IMR-90 (cell line): Measurements from ENCODE around the gene ARHGEF17. TPM values are rescaled to one million over a fixed set of nuclear protein-coding genes. Genes with fewer than 3 reads are reported as not detected.

ENCODE experiments used
- ATAC-seq: fragments of 200-7000 bp; cut with Tn5 transposase; 2 replicates; pipeline ENCODE4 v1.9.1; 2020; ENCODE audit warnings: low read depth, mild to moderate bottlenecking, moderate library complexity
- BruUV-seq: library from RNA; stranded (reverse); fragments of 400-500 nt; replicated peaks from 2 replicates; lab custom pipeline; 2021; lab: Mats Ljungman, UMichigan
- CTCF ChIA-PET: fragments of 300-600 bp; formaldehyde crosslinking; extraction: SDS; loops from one replicate; lab custom pipeline; 2021; ENCODE audit warnings: antibody characterized with exemption; lab: Yijun Ruan, JAX
- POLR2A ChIA-PET: fragments of 300-600 bp; sonication (Branson Sonifier 250); formaldehyde crosslinking; loops from one replicate; lab custom pipeline; 2022; ENCODE audit warnings: antibody characterized with exemption; ENCODE audit not compliant: unreplicated experiment; lab: Charles Lee
- DNase-seq: peaks from one replicate; pipeline ENCODE4 v3.0.0; 2013
- H2AFZ ChIP-seq: replicated peaks from 2 replicates; pipeline ENCODE3; 2013; ENCODE audit warnings: low read length, mild to moderate bottlenecking; ENCODE audit not compliant: poor library complexity
- H2AK5ac ChIP-seq: 2 replicates; pipeline ENCODE4 v1.6.1; 2013; ENCODE audit warnings: low read depth, low read length, inconsistent platforms
- H2AK9ac ChIP-seq: replicated peaks from 2 replicates; pipeline ENCODE3; 2013; ENCODE audit warnings: mild to moderate bottlenecking, low read depth, low read length, moderate library complexity; ENCODE audit not compliant: poor library complexity
- H2BK120ac ChIP-seq: 2 replicates; pipeline ENCODE4 v1.6.1; 2013; ENCODE audit warnings: low read depth, low read length, inconsistent platforms
- H2BK15ac ChIP-seq: 3 replicates; pipeline ENCODE4 v1.6.1; 2013; ENCODE audit warnings: low read depth, low read length, inconsistent platforms
- H2BK20ac ChIP-seq: 2 replicates; pipeline ENCODE4 v1.6.1; 2013; ENCODE audit warnings: low read depth, mild to moderate bottlenecking, inconsistent platforms, low read length, moderate library complexity
- H2BK5ac ChIP-seq: 2 replicates; pipeline ENCODE4 v1.6.1; 2013; ENCODE audit warnings: mild to moderate bottlenecking, low read depth, low read length, inconsistent platforms; ENCODE audit not compliant: poor library complexity, severe bottlenecking
- H3K14ac ChIP-seq: replicated peaks from 2 replicates; pipeline ENCODE4 v1.6.1; 2013; ENCODE audit warnings: low read depth, low read length, inconsistent platforms
- H3K18ac ChIP-seq: 2 replicates; pipeline ENCODE4 v1.6.1; 2013; ENCODE audit warnings: low read depth, low read length, control low read depth
- H3K23ac ChIP-seq: 2 replicates; pipeline ENCODE4 v1.6.1; 2013; ENCODE audit warnings: low read depth, low read length, inconsistent platforms
- H3K27ac ChIP-seq: 2 replicates; pipeline ENCODE4 v1.5.1; 2013; ENCODE audit warnings: mild to moderate bottlenecking, control low read depth, low read length; ENCODE audit not compliant: insufficient read depth
- H3K27me3 ChIP-seq: 2 replicates; pipeline ENCODE4 v1.6.1; 2013; ENCODE audit warnings: low read length; ENCODE audit not compliant: control insufficient read depth, insufficient read depth
- H3K36me3 ChIP-seq: 2 replicates; pipeline ENCODE4 v1.6.1; 2013; ENCODE audit warnings: low read length, mixed read lengths; ENCODE audit not compliant: control insufficient read depth, insufficient read depth
- H3K4ac ChIP-seq: 2 replicates; pipeline ENCODE4 v1.6.1; 2013; ENCODE audit warnings: low read depth, low read length, inconsistent platforms
- H3K4me1 ChIP-seq: 2 replicates; pipeline ENCODE4 v1.6.1; 2013; ENCODE audit warnings: low read length, mixed read lengths; ENCODE audit not compliant: control insufficient read depth, insufficient read depth
- H3K4me2 ChIP-seq: 2 replicates; pipeline ENCODE4 v1.6.1; 2013; ENCODE audit warnings: low read depth, mild to moderate bottlenecking, control low read depth, low read length, moderate library complexity
- H3K4me3 ChIP-seq: 2 replicates; pipeline ENCODE4 v1.5.1; 2013; ENCODE audit warnings: low read depth, mild to moderate bottlenecking, control low read depth, low read length, moderate library complexity; ENCODE audit not compliant: insufficient read depth
- H3K56ac ChIP-seq: 2 replicates; pipeline ENCODE4 v1.6.1; 2013; ENCODE audit warnings: low read length, inconsistent platforms; ENCODE audit not compliant: insufficient read depth; ENCODE audit errors: extremely low read depth
- H3K79me1 ChIP-seq, 2 experiments: 2 replicates each; pipeline ENCODE4 v1.6.1; 2013; ENCODE audit warnings: low read length in 2 of 2, inconsistent platforms in 1 of 2, low read depth in 1 of 2
- H3K9ac ChIP-seq: 2 replicates; pipeline ENCODE4 v1.6.1; 2013; ENCODE audit warnings: low read depth, low read length, control low read depth
- H3K9me1 ChIP-seq: 2 replicates; pipeline ENCODE4 v1.6.1; 2013; ENCODE audit warnings: low read length, inconsistent platforms; ENCODE audit not compliant: insufficient read depth
- H3K9me3 ChIP-seq: 2 replicates; pipeline ENCODE4 v1.6.1; 2013; ENCODE audit warnings: low read length; ENCODE audit not compliant: control insufficient read depth, insufficient read depth
- H4K20me1 ChIP-seq: 2 replicates; pipeline ENCODE4 v1.6.1; 2013; ENCODE audit warnings: low read length, inconsistent platforms; ENCODE audit not compliant: insufficient read depth
- H4K5ac ChIP-seq: 2 replicates; pipeline ENCODE4 v1.6.1; 2013; ENCODE audit warnings: mild to moderate bottlenecking, low read depth, low read length, control low read depth
- H4K8ac ChIP-seq, 2 experiments: 2 replicates each; pipeline ENCODE4 v1.6.1; 2013; ENCODE audit warnings: low read depth in 2 of 2, low read length in 2 of 2, control low read depth in 1 of 2, inconsistent platforms in 1 of 2
- H4K91ac ChIP-seq: 2 replicates; pipeline ENCODE4 v1.6.1; 2013; ENCODE audit warnings: low read depth, low read length, inconsistent platforms; ENCODE audit not compliant: insufficient read depth
- BHLHE40 ChIP-seq: fragments of 150-350 bp; IDR thresholded peaks from 2 replicates; pipeline ENCODE4 v1.6.1; 2016; ENCODE audit warnings: mild to moderate bottlenecking, low read depth, low read length
- CEBPB ChIP-seq: IDR thresholded peaks from 2 replicates; pipeline ENCODE4 v1.6.1; 2012; ENCODE audit warnings: low read depth, low read length, improper control_type of control experiment
- CHD1 ChIP-seq: IDR thresholded peaks from 2 replicates; pipeline ENCODE4 v1.6.1; 2012; ENCODE audit warnings: low read depth, low read length, improper control_type of control experiment
- CTCF ChIP-seq: conservative IDR thresholded peaks from 2 replicates; pipeline ENCODE4 v1.5.1; 2012; ENCODE audit warnings: mild to moderate bottlenecking, low read depth, low read length, improper control_type of control experiment
- ELK1 ChIP-seq: fragments of 150-350 bp; IDR thresholded peaks from 2 replicates; pipeline ENCODE4 v1.6.1; 2016; ENCODE audit warnings: low read depth, mild to moderate bottlenecking, low read length, moderate library complexity, borderline replicate concordance
- FOS ChIP-seq: fragments of 150-350 bp; IDR thresholded peaks from 2 replicates; pipeline ENCODE4 v1.6.1; 2016; ENCODE audit warnings: low read depth, low read length
- MAFK ChIP-seq: IDR thresholded peaks from 2 replicates; pipeline ENCODE4 v1.6.1; 2012; ENCODE audit warnings: low read depth, low read length, improper control_type of control experiment
- MAZ ChIP-seq: IDR thresholded peaks from 2 replicates; pipeline ENCODE4 v1.6.1; 2012; ENCODE audit warnings: low read depth, mild to moderate bottlenecking, low read length, improper control_type of control experiment, moderate library complexity, borderline replicate concordance
- MXI1 ChIP-seq: IDR thresholded peaks from 2 replicates; pipeline ENCODE4 v1.6.1; 2012; ENCODE audit warnings: low read depth, mild to moderate bottlenecking, low read length, moderate library complexity, borderline replicate concordance
- NFE2L2 ChIP-seq: fragments of 150-350 bp; IDR thresholded peaks from 2 replicates; pipeline ENCODE4 v1.6.1; 2016; ENCODE audit warnings: low read depth, mild to moderate bottlenecking, low read length
- POLR2A ChIP-seq: IDR thresholded peaks from 2 replicates; pipeline ENCODE4 v1.6.1; 2012; ENCODE audit warnings: mild to moderate bottlenecking, low read depth, low read length
- RAD21 ChIP-seq: IDR thresholded peaks from 2 replicates; pipeline ENCODE4 v1.6.1; 2012; ENCODE audit warnings: low read length, improper control_type of control experiment
- RCOR1 ChIP-seq: IDR thresholded peaks from 2 replicates; pipeline ENCODE4 v1.6.1; 2012; ENCODE audit warnings: mild to moderate bottlenecking, low read length, improper control_type of control experiment; ENCODE audit not compliant: insufficient replicate concordance
- RFX5 ChIP-seq: IDR thresholded peaks from 2 replicates; pipeline ENCODE4 v1.8.0; 2012; ENCODE audit warnings: low read depth, mild to moderate bottlenecking, low read length, moderate library complexity
- SMC3 ChIP-seq: fragments of 150-350 bp; IDR thresholded peaks from 2 replicates; pipeline ENCODE4 v1.6.1; 2016; ENCODE audit warnings: low read depth, mild to moderate bottlenecking, antibody characterized with exemption, low read length, moderate library complexity
- USF2 ChIP-seq: fragments of 150-350 bp; IDR thresholded peaks from 2 replicates; pipeline ENCODE4 v1.6.1; 2017; ENCODE audit warnings: mild to moderate bottlenecking, antibody characterized with exemption, low read length, low read depth
- WGBS, 2 experiments: methylation state at CpG; one replicate each; pipeline versions ENCODE4 v1.1.5 to v1.1.7; 2013; ENCODE audit warnings: missing lambda C conversion rate in 2 of 2; ENCODE audit not compliant: insufficient read length in 1 of 2; ENCODE audit errors: extremely low coverage in 2 of 2; 5-methylcytosine and 5-hydroxymethylcytosine counted together
- dilution Hi-C: fragments of 300-500 bp; cut with HindIII; formaldehyde crosslinking; loops from one replicate; pipeline ENCODE4 v1.14.3; 2018; ENCODE audit warnings: low sequenced_read_pairs; ENCODE audit not compliant: unreplicated experiment
- in situ Hi-C: fragments of 300-500 bp; cut with MboI; formaldehyde crosslinking; loops from 3 replicates; pipeline ENCODE4 v1.14.3; 2019; ENCODE audit warnings: low sequenced_read_pairs, inconsistent platforms, mixed read lengths
- intact Hi-C: fragments of 100-400 bp; cut with micrococcal nuclease; formaldehyde crosslinking; loops from 2 replicates; pipeline ENCODE4 v1.10.0; 2022
- polyA plus RNA-seq, 3 experiments: library from polyadenylated mRNA; depleted of rRNA; stranded (reverse); fragments of >200 nt; gene quantifications; 2 replicates each; pipeline ENCODE4 v1.2.3, GENCODE V29; 2012; ENCODE audit warnings: low replicate concordance in 1 of 3
- total RNA-seq: library from RNA; depleted of rRNA; stranded (reverse); fragments of >200 nt; gene quantifications from 2 replicates; pipeline ENCODE4 v1.2.3, GENCODE V29; 2012

Gene ARHGEF17
- total and polyA plus RNA-seq, 2 of the 4 experiments (the other 2 are of a cell fraction), result 21.7 to 97.7 TPM

DNA sequence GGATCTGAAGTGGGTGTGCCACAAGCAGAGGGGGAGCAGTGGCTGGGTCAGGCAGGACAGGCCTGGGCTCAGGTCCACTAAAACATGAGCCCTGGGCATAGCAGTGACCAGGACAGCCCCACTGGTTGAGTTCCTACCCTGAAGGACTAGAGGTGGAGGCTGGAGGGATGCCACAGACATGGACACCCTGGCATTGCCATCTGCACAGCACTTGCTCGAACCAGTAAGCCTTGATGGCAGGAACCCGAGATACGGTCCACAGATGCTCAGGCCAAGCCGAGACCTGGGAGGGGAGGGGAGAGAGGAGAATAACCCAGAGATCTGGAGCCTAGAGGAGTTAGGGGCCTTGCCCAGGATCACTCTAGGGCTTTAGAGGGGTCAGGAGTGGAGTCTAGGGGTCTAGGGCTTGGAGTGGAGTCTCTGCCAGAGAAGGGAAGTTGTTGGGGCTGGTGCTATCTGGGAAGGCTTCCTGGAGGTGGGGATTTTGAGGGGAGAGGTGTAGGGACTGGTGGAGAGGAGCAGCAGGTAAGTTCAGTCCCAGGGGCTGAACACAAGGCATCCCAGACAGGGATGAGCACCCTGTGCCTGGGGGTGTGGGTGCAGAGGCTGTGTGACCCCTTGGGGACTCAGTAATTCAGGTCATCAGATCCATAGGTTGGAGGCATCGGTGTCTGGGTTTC, 37.5 kb downstream of the ARHGEF17 start:
- BruUV-seq, result no TSS peak

More for the DNA sequence above, 37.5 kb downstream of the ARHGEF17 start:
- no peak overlapping the region for H4K91ac ChIP-seq
- no peak overlapping the region for H3K27ac ChIP-seq
- POLR2A ChIA-PET, result no interaction called here
- no peak overlapping the region for H3K18ac ChIP-seq
- no peak overlapping the region for H4K5ac ChIP-seq
- peak overlapping the region; percentile 44 for H2AK9ac ChIP-seq
- no peak overlapping the region for H3K4me2 ChIP-seq
- intact Hi-C loops (no loop called here), dilution Hi-C loops (no loop called here), in situ Hi-C loops (no loop called here)
- H3K14ac ChIP-seq, result no peak overlapping the region
- no peak overlapping the region for H2BK20ac ChIP-seq
- no peak overlapping the region for H2BK5ac ChIP-seq
- H3K9me3 ChIP-seq, result no peaks in the 10 kb centered on the region
- no peak overlapping the region for H2AK5ac ChIP-seq
- 89% methylated on average over 4 of the region's 5 CpGs; no CpG with 5 or more reads in 1 of the 2 experiments for WGBS, 2 experiments
- CTCF ChIA-PET, result interaction anchor here (1.4 kb wide), 1 partner anchor 10 kb away, joined by 8 read pairs; no protein-coding TSS in a partner anchor
- peaks cover 20 to 89% of the 10 kb centered on the region in 2 experiments for H3K79me1 ChIP-seq
- no peak overlapping the region for H3K56ac ChIP-seq
- no peak overlapping the region for H2BK15ac ChIP-seq
- H4K20me1 ChIP-seq, result peaks cover 99% of the 10 kb centered on the region
- no peaks in the 10 kb centered on the region for H3K27me3 ChIP-seq
- DNase-seq, result no peak
- H4K8ac ChIP-seq, result no peak overlapping the region
- no peak overlapping the region for H3K9ac ChIP-seq
- H3K36me3 ChIP-seq, result peaks cover 25% of the 10 kb centered on the region
- H3K23ac ChIP-seq, result no peak overlapping the region
- H3K4me3 ChIP-seq, result no peak overlapping the region
- no peak overlapping the region for H3K4ac ChIP-seq
- peaks cover 15% of the 10 kb centered on the region; the same call in 1 of the 2 replicates for H3K9me1 ChIP-seq
- no peak for ATAC-seq
- no peak overlapping the region for H2AFZ ChIP-seq
- TF ChIP-seq RCOR1, result no peak
- TF ChIP-seq POLR2A, result no peak
- no peak for TF ChIP-seq NFE2L2
- no peak for TF ChIP-seq FOS
- no peak for TF ChIP-seq CEBPB
- TF ChIP-seq SMC3, result no peak
- no peak for TF ChIP-seq MXI1
- no peak for TF ChIP-seq USF2
- TF ChIP-seq RAD21, result no peak
- no peak for TF ChIP-seq MAZ
- no peak for TF ChIP-seq ELK1
- no peak for TF ChIP-seq BHLHE40
- TF ChIP-seq CHD1, result no peak
- no peak for TF ChIP-seq RFX5
- no peak for TF ChIP-seq CTCF
- TF ChIP-seq MAFK, result no peak
- H3K4me1 ChIP-seq, result peaks cover 20% of the 10 kb centered on the region
- H2BK120ac ChIP-seq, result no peak overlapping the region
